ENCODE measurements around the gene METRNL.
"Not testable (repeated sequence)": the region's sequence is repeated elsewhere in the genome, so short reads cannot be mapped to it uniquely, and the experiment has no call there.

METRNL gene

GRCh38 chr17:83107656-83108048 is 28.2 kb downstream of the METRNL start:
- DNase-seq (ENCODE audit: low read depth) = no peak

GRCh38 chr17:83108709-83109108 is 29.3 kb downstream of the METRNL start:
- no peak for DNase-seq (ENCODE audit: low read depth)

GRCh38 chr17:83109386-83109785 is 30.0 kb downstream of the METRNL start:
- DNase-seq (ENCODE audit: low read depth) = no peak

- DNase-seq (ENCODE audit: low read depth) = peak; percentile 90
These were observed 30.6 kb downstream of the METRNL start for GRCh38 chr17:83109793-83110645.

- DNase-seq (ENCODE audit: low read depth) = no peak
These were observed 31.3 kb downstream of the METRNL start for GRCh38 chr17:83110735-83111134.

GRCh38 chr17:83111516-83112282 is 32.3 kb downstream of the METRNL start:
- no peak for DNase-seq (ENCODE audit: low read depth)

GRCh38 chr17:83113381-83113780 is 34.0 kb downstream of the METRNL start:
- no peak for DNase-seq (ENCODE audit: low read depth)

- no peak for DNase-seq (ENCODE audit: low read depth)
These were observed 34.4 kb downstream of the METRNL start for GRCh38 chr17:83113792-83114191.

- no peak for DNase-seq (ENCODE audit: low read depth)
These were observed 35.3 kb downstream of the METRNL start for GRCh38 chr17:83114706-83115105.

GRCh38 chr17:83115202-83115651 is 35.8 kb downstream of the METRNL start:
- no peak for DNase-seq (ENCODE audit: low read depth)

- no peak for DNase-seq (ENCODE audit: low read depth)
These were observed 36.4 kb downstream of the METRNL start for GRCh38 chr17:83115832-83116231.

- DNase-seq (ENCODE audit: low read depth) = no peak
These were observed 36.9 kb downstream of the METRNL start for GRCh38 chr17:83116311-83116771.

GRCh38 chr17:83116783-83117555 is 37.6 kb downstream of the METRNL start:
- DNase-seq (ENCODE audit: low read depth) = no peak

GRCh38 chr17:83117583-83117982 is 38.2 kb downstream of the METRNL start:
- no peak for DNase-seq (ENCODE audit: low read depth)

- DNase-seq (ENCODE audit: low read depth) = no peak
These were observed 38.8 kb downstream of the METRNL start for GRCh38 chr17:83118071-83118841.

- DNase-seq (ENCODE audit: low read depth) = no peak
These were observed 40.8 kb downstream of the METRNL start for GRCh38 chr17:83119987-83120864.

- DNase-seq (ENCODE audit: low read depth) = not testable (repeated sequence)
These were observed 42.1 kb downstream of the METRNL start for GRCh38 chr17:83121473-83121872.

GRCh38 chr17:83121921-83122820 is 42.8 kb downstream of the METRNL start:
- DNase-seq (ENCODE audit: low read depth) = no peak

GRCh38 chr17:83122834-83123233 is 43.4 kb downstream of the METRNL start:
- DNase-seq (ENCODE audit: low read depth) = no peak
